Stomach (tissue), 9 donors: ENCODE data around the gene ANKEF1. TPM values are rescaled to one million over a fixed set of nuclear protein-coding genes. Genes with fewer than 3 reads are reported as not detected.

Source experiments
- DNase-seq, 2 donors: peaks; one replicate each; pipeline versions ENCODE4 v3.0.0 to v3.0.0-alpha.2; 2013 to 2019
- H3K27ac ChIP-seq, 5 donors: fragments of 200-600 bp in 4 of 5; sonication (generic) in 4 of 5; one replicate each; pipeline ENCODE4 v1.5.1; 2013 to 2019; ENCODE audit warnings: mild to moderate bottlenecking in 1 of 5, moderate library complexity in 1 of 5
- H3K27me3 ChIP-seq, 3 donors: fragments of 200-600 bp; sonication (generic); one replicate each; pipeline ENCODE4 v1.5.1; 2017 to 2019; ENCODE audit warnings: mixed run types in 1 of 3
- H3K36me3 ChIP-seq, 4 donors: fragments of 200-600 bp; sonication (generic); 1 replicate in 3 of 4; 2 replicates in 1 of 4; pipeline ENCODE4 v1.5.1; 2016 to 2019
- H3K4me1 ChIP-seq, 4 donors: fragments of 200-600 bp; sonication (generic); one replicate each; pipeline ENCODE4 v1.5.1; 2016 to 2019
- H3K4me3 ChIP-seq, 4 donors: fragments of 200-600 bp; sonication (generic) in 3 of 4; one replicate each; pipeline ENCODE4 v1.5.1; 2016 to 2019; ENCODE audit warnings: mild to moderate bottlenecking in 1 of 4
- H3K9me3 ChIP-seq, 4 donors: fragments of 200-600 bp; sonication (generic); one replicate each; pipeline ENCODE4 v1.5.1; 2016 to 2019
- CTCF ChIP-seq, 7 experiments: fragments of 450-650 bp in 4 of 7; fragments of 200-600 bp in 3 of 7; sonication (generic) in 3 of 7; IDR thresholded peaks; one replicate each; pipeline ENCODE4 v1.5.1; 2016 to 2019; ENCODE audit warnings: antibody characterized with exemption in 7 of 7, control low read depth in 2 of 7, mild to moderate bottlenecking in 1 of 7
- EP300 ChIP-seq: sonication (generic); formaldehyde crosslinking; IDR thresholded peaks from one replicate; pipeline ENCODE4 v1.6.1; 2017; ENCODE audit warnings: antibody characterized with exemption
- POLR2A ChIP-seq, 4 donors: fragments of 450-650 bp; IDR thresholded peaks; one replicate each; pipeline ENCODE4 v1.6.1; 2016; ENCODE audit warnings: antibody characterized with exemption in 4 of 4, control low read depth in 2 of 4, mild to moderate bottlenecking in 1 of 4, moderate library complexity in 1 of 4
- POLR2AphosphoS5 ChIP-seq, 3 donors: sonication (generic); formaldehyde crosslinking; IDR thresholded peaks; one replicate each; pipeline ENCODE4 v1.6.1; 2016; ENCODE audit warnings: antibody characterized with exemption in 3 of 3
- WGBS, 5 donors: extraction: QIAGEN DNeasy Blood & Tissue Kit in 3 of 5; methylation state at CpG; one replicate each; pipeline versions ENCODE4 v1.1.5 to v1.1.7; 2013 to 2018; 5-methylcytosine and 5-hydroxymethylcytosine counted together
- intact Hi-C: fragments of 100-400 bp; cut with DNase I; formaldehyde crosslinking; loops from one replicate; pipeline ENCODE4 v1.15.1; 2023; ENCODE audit warnings: low total_unique reads
- polyA plus RNA-seq, 3 donors: library from polyadenylated mRNA; stranded (reverse); fragments of 200-250 nt; gene quantifications; one replicate each; pipeline ENCODE4 v1.2.3, GENCODE V29; 2013
- total RNA-seq, 5 donors: library from RNA; depleted of rRNA; stranded (reverse); fragments of >200 nt; gene quantifications; one replicate each; pipeline versions ENCODE4 v1.1.0 to v1.2.3, GENCODE V29; 2014 to 2016
- donor health status: healthy with polysubstance abuse.
- donor health status: Bipolar disorder and iron deficiency.
- donor health status: healthy.

Gene ANKEF1
- total and polyA plus RNA-seq, 8 donors, result 0.58 to 9.4 (median 1.6) TPM

- 14 to 32% (median 19%) methylated on average over 2 of the region's 2 CpGs for WGBS, 5 donors
- H3K36me3 ChIP-seq, result peaks cover 3 to 30% (median 24%) of the 10 kb centered on the region in 4 donors
- TF ChIP-seq POLR2AphosphoS5 (IDR thresholded peaks at IDR 0.05), result no peak
- TF ChIP-seq EP300, result no peak
- no peak for TF ChIP-seq CTCF (IDR thresholded peaks at IDR 0.05)
- no peak for TF ChIP-seq POLR2A (IDR thresholded peaks at IDR 0.05)
- DNase-seq, result no peak
- no peaks in the 10 kb centered on the region for H3K4me1 ChIP-seq
- H3K27me3 ChIP-seq, result peaks cover 0 to 4% (median 0%) of the 10 kb centered on the region in 3 donors
- intact Hi-C loops, result no loop called here
- no peak overlapping the region for H3K27ac ChIP-seq
- no peak overlapping the region for H3K4me3 ChIP-seq
- no peaks in the 10 kb centered on the region for H3K9me3 ChIP-seq
These were observed 24.2 kb downstream of the ANKEF1 start for GRCh38 chr20:10059006-10059405.

DNA sequence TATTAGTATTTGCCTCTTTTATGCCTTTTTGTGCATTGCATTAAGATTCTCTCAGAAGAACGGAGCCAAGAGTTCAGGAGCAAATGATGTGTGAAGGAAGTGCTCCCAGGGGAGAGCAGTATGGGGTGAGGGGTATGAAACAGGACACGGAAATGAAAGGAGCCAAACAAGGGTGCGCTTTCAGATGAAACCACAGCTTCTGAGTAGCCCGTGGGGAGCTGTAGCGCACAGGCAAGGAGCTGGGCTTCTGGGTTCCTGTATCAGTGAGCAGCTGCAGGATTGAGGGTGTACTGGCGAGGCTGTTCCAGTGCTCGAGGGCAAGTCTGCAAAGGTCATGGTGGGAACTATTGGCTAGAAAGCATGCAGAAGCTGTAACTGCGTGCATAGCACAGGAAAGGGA lies 25.4 kb downstream of the ANKEF1 start:
- peak in 1 of 2 donors; percentile 18 for DNase-seq
- Histone ChIP-seq H3K36me3 (peaks cover 3 to 20% (median 16%) of the 10 kb centered on the region in 4 donors), H3K27me3 (peaks cover 0 to 4% (median 0%) of the 10 kb centered on the region in 3 donors), H3K4me1 (no peaks in the 10 kb centered on the region), H3K4me3 (no peak overlapping the region), H3K27ac (no peak overlapping the region), H3K9me3 (no peaks in the 10 kb centered on the region)
- TF ChIP-seq CTCF (IDR thresholded peaks at IDR 0.05) (no peak), EP300 (no peak), POLR2AphosphoS5 (IDR thresholded peaks at IDR 0.05) (no peak), POLR2A (IDR thresholded peaks at IDR 0.05) (no peak)
- WGBS, 5 donors, result 50 to 74% (median 68%) methylated on average over 8 of the region's 8 CpGs
- intact Hi-C loops, result loop anchor here (10.0 kb wide), 1 partner anchor 1295 kb away; no protein-coding TSS in a partner anchor

DNA sequence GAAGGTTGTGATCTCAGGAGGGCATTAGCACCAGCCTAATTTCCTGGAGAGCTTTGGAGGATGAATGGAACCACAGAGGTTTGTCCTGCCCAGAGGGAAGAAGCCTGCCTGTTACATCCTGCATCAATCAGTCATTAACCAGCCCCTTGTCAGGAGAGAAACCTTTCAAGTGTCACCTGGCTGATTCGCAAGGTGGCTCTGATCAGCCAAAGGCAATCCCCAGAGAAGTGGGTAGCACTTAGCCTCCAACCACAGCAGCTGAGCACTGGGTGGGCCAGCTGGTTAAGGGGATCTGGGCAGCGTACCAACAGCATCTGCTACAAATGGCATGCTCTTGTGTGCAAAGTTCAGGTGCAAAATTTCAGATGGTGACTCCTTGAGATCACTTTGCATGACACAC lies 26.9 kb downstream of the ANKEF1 start:
- Histone ChIP-seq H3K36me3 (peaks cover 0 to 9% (median 6%) of the 10 kb centered on the region in 4 donors), H3K27me3 (peaks cover 0 to 4% (median 0%) of the 10 kb centered on the region in 3 donors), H3K9me3 (no peaks in the 10 kb centered on the region), H3K4me3 (no peak overlapping the region), H3K27ac (no peak overlapping the region), H3K4me1 (no peaks in the 10 kb centered on the region)
- WGBS, 5 donors, result 57 to 83% (median 77%) methylated on average over 2 of the region's 2 CpGs
- DNase-seq, result no peak
- intact Hi-C loops, result loop anchor here (10.0 kb wide), 1 partner anchor 1293 kb away; no protein-coding TSS in a partner anchor
- TF ChIP-seq POLR2A (IDR thresholded peaks at IDR 0.05), result no peak
- no peak for TF ChIP-seq CTCF (IDR thresholded peaks at IDR 0.05)
- no peak for TF ChIP-seq EP300
- TF ChIP-seq POLR2AphosphoS5 (IDR thresholded peaks at IDR 0.05), result no peak

GRCh38 chr20:10063482-10063881 lies 28.7 kb downstream of the ANKEF1 start:
- H3K27ac ChIP-seq, result no peak overlapping the region
- no peaks in the 10 kb centered on the region for H3K36me3 ChIP-seq
- no peak overlapping the region for H3K4me3 ChIP-seq
- no peaks in the 10 kb centered on the region for H3K4me1 ChIP-seq
- intact Hi-C loops, result loop anchor here (10.0 kb wide), 1 partner anchor 1291 kb away; no protein-coding TSS in a partner anchor
- 91 to 100% (median 98%) methylated on average over 2 of the region's 2 CpGs for WGBS, 5 donors
- no peak for TF ChIP-seq POLR2A (IDR thresholded peaks at IDR 0.05)
- TF ChIP-seq EP300, result no peak
- no peak for TF ChIP-seq POLR2AphosphoS5 (IDR thresholded peaks at IDR 0.05)
- no peak for TF ChIP-seq CTCF (IDR thresholded peaks at IDR 0.05)
- H3K9me3 ChIP-seq, result no peaks in the 10 kb centered on the region
- H3K27me3 ChIP-seq, result peaks cover 0 to 4% (median 0%) of the 10 kb centered on the region in 3 donors
- DNase-seq, result no peak
